Measurements from ENCODE around the gene HTR5A.

Gene HTR5A

GRCh38 chr7:155084021-155084420 lies 13.9 kb downstream of the HTR5A start:
- H3K9ac ChIP-seq = no peak overlapping the region
- no peak overlapping the region for H2AFZ ChIP-seq
- H3K4me1 ChIP-seq = no peaks in the 10 kb centered on the region
- TF ChIP-seq CTCF (IDR thresholded peaks at IDR 0.05) = no peak
- H3K79me2 ChIP-seq = no peaks in the 10 kb centered on the region
- H3K4me2 ChIP-seq (ENCODE audit: low read length) = no peak overlapping the region
- H3K27ac ChIP-seq = no peak overlapping the region
- H3K27me3 ChIP-seq (ENCODE audit: control insufficient read depth, insufficient read depth, low read length) = no peaks in the 10 kb centered on the region
- no peaks in the 10 kb centered on the region for H3K9me3 ChIP-seq (ENCODE audit: control insufficient read depth, low read length)
- H3K36me3 ChIP-seq (ENCODE audit: control insufficient read depth, insufficient read depth, low read length) = no peaks in the 10 kb centered on the region
- H3K4me3 ChIP-seq (ENCODE audit: low read depth, low read length) = no peak overlapping the region

GRCh38 chr7:155084969-155085368 lies 14.8 kb downstream of the HTR5A start:
- Histone ChIP-seq H3K4me3 (ENCODE audit: low read depth, low read length) (no peak overlapping the region), H3K36me3 (ENCODE audit: control insufficient read depth, insufficient read depth, low read length) (no peaks in the 10 kb centered on the region), H3K9me3 (ENCODE audit: control insufficient read depth, low read length) (no peaks in the 10 kb centered on the region), H3K9ac (no peak overlapping the region), H3K4me1 (no peaks in the 10 kb centered on the region), H3K27me3 (ENCODE audit: control insufficient read depth, insufficient read depth, low read length) (no peaks in the 10 kb centered on the region), H3K27ac (no peak overlapping the region), H3K79me2 (no peaks in the 10 kb centered on the region), H2AFZ (no peak overlapping the region), H3K4me2 (ENCODE audit: low read length) (no peak overlapping the region)
- TF ChIP-seq CTCF (IDR thresholded peaks at IDR 0.05) = no peak

GRCh38 chr7:155090684-155091083 lies 20.6 kb downstream of the HTR5A start:
- Histone ChIP-seq H2AFZ (no peak overlapping the region), H3K36me3 (ENCODE audit: control insufficient read depth, insufficient read depth, low read length) (no peaks in the 10 kb centered on the region), H3K79me2 (no peaks in the 10 kb centered on the region), H3K4me2 (ENCODE audit: low read length) (no peak overlapping the region), H3K4me1 (no peaks in the 10 kb centered on the region), H3K4me3 (ENCODE audit: low read depth, low read length) (no peak overlapping the region), H3K9ac (no peak overlapping the region), H3K27ac (no peak overlapping the region), H3K9me3 (ENCODE audit: control insufficient read depth, low read length) (no peaks in the 10 kb centered on the region), H3K27me3 (ENCODE audit: control insufficient read depth, insufficient read depth, low read length) (no peaks in the 10 kb centered on the region)
- TF ChIP-seq CTCF (IDR thresholded peaks at IDR 0.05) = no peak

GRCh38 chr7:155093596-155093995 lies 23.5 kb downstream of the HTR5A start:
- Histone ChIP-seq H3K9me3 (ENCODE audit: control insufficient read depth, low read length) (no peaks in the 10 kb centered on the region), H3K4me1 (no peaks in the 10 kb centered on the region), H3K4me3 (ENCODE audit: low read depth, low read length) (no peak overlapping the region), H3K36me3 (ENCODE audit: control insufficient read depth, insufficient read depth, low read length) (no peaks in the 10 kb centered on the region), H3K4me2 (ENCODE audit: low read length) (no peak overlapping the region), H3K79me2 (no peaks in the 10 kb centered on the region), H3K27me3 (ENCODE audit: control insufficient read depth, insufficient read depth, low read length) (no peaks in the 10 kb centered on the region), H2AFZ (no peak overlapping the region), H3K27ac (no peak overlapping the region), H3K9ac (no peak overlapping the region)
- TF ChIP-seq CTCF (IDR thresholded peaks at IDR 0.05) = no peak

DNA sequence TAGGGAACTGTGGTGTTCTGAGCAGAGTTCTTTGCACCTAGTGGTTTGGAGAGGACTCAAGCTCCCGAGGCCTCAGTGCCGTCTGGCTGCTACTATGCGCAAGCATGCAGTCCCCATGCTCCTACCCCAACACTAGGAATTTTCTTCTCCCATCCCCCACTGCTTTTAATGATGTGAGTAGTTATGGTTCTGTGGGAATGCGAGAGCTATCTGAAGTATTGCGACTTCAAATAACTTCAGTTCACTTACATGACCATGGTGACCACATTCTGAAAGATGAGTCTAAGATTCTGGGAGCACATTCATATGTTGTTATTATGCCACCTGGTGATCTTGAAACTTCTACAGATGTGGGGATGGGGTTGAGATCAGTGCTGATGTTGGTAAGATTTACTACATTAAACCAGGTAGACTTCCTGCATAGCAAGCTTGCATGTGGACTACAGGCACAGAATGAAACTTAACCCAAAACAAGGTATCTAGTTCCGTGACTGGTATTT lies 24.6 kb downstream of the HTR5A start:
- Histone ChIP-seq H3K9me3 (ENCODE audit: control insufficient read depth, low read length) (no peaks in the 10 kb centered on the region), H2AFZ (no peak overlapping the region), H3K4me1 (no peaks in the 10 kb centered on the region), H3K9ac (no peak overlapping the region), H3K4me3 (ENCODE audit: low read depth, low read length) (no peak overlapping the region), H3K36me3 (ENCODE audit: control insufficient read depth, insufficient read depth, low read length) (no peaks in the 10 kb centered on the region), H3K27ac (no peak overlapping the region), H3K4me2 (ENCODE audit: low read length) (no peak overlapping the region), H3K27me3 (ENCODE audit: control insufficient read depth, insufficient read depth, low read length) (no peaks in the 10 kb centered on the region), H3K79me2 (no peaks in the 10 kb centered on the region)
- no peak for TF ChIP-seq CTCF (IDR thresholded peaks at IDR 0.05)
